Type B pancreatic cell (in vitro differentiated cells): ENCODE results near the gene NEU2. TPM values are rescaled to one million over a fixed set of nuclear protein-coding genes. Genes with fewer than 3 reads are reported as not detected.

Experiments used
- DNase-seq: peaks from one replicate; pipeline ENCODE4 v3.0.0; 2021; ENCODE audit warnings: mixed read lengths; ENCODE audit not compliant: unreplicated experiment; ENCODE audit errors: extremely low spot score
- H3K27ac Mint-ChIP-seq: 2 replicates; pipeline ENCODE4 v1.8.0; 2021; ENCODE audit warnings: mild to moderate bottlenecking, mixed read lengths
- H3K27me3 Mint-ChIP-seq: 2 replicates; pipeline ENCODE4 v1.8.0; 2021; ENCODE audit warnings: mixed read lengths
- H3K36me3 Mint-ChIP-seq: 2 replicates; pipeline ENCODE4 v1.8.0; 2021; ENCODE audit warnings: mixed read lengths
- H3K4me1 Mint-ChIP-seq: one replicate; pipeline ENCODE4 v1.8.0; 2021; ENCODE audit warnings: mixed read lengths; ENCODE audit not compliant: unreplicated experiment
- H3K4me3 Mint-ChIP-seq: 2 replicates; pipeline ENCODE4 v1.8.0; 2021; ENCODE audit warnings: mild to moderate bottlenecking, mixed read lengths
- H3K9me3 Mint-ChIP-seq: 2 replicates; pipeline ENCODE4 v1.8.0; 2021; ENCODE audit warnings: mixed read lengths
- total RNA-seq: library from RNA; stranded (reverse); gene quantifications from 2 replicates; pipeline ENCODE4 v1.2.1, GENCODE V29; 2021; ENCODE audit warnings: low replicate concordance
- TF ChIP-seq, protein P1 (sequence below): fragments of 200-600 bp; sonication (generic); conservative IDR thresholded peaks from 2 replicates; pipeline ENCODE4 v1.5.0; 2021; ENCODE audit warnings: antibody characterized with exemption, mild to moderate bottlenecking

Gene NEU2
- total RNA-seq, 1 donor from 2014 or later: not detected

DNA sequence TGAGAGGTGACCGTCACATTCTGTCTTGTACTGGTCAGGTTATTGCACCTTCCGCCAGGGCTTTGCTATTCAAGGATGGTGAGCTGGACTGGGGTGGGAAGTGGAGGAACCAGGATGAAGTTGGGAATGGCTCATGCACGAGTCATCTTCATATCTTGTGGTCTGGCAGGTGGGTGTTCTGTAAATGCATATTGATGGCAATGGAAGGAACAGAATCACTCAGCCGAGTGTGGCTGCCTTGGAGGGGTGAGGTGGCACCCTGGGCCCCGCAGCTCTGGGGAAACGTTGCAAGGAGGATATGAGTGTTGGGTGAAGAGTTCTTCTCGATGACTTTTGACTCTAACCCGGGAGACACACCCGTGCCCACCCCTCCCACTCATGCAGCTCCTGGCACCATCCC lies 1.2 kb downstream of the NEU2 start:
- Mint-ChIP-seq H3K9me3 (no peaks in the 10 kb centered on the region), H3K4me1 (peaks cover 6% of the 10 kb centered on the region), H3K36me3 (no peaks in the 10 kb centered on the region), H3K4me3 (no peak overlapping the region), H3K27ac (no peak overlapping the region), H3K27me3 (no peaks in the 10 kb centered on the region)
- TF ChIP-seq, protein P1, sequence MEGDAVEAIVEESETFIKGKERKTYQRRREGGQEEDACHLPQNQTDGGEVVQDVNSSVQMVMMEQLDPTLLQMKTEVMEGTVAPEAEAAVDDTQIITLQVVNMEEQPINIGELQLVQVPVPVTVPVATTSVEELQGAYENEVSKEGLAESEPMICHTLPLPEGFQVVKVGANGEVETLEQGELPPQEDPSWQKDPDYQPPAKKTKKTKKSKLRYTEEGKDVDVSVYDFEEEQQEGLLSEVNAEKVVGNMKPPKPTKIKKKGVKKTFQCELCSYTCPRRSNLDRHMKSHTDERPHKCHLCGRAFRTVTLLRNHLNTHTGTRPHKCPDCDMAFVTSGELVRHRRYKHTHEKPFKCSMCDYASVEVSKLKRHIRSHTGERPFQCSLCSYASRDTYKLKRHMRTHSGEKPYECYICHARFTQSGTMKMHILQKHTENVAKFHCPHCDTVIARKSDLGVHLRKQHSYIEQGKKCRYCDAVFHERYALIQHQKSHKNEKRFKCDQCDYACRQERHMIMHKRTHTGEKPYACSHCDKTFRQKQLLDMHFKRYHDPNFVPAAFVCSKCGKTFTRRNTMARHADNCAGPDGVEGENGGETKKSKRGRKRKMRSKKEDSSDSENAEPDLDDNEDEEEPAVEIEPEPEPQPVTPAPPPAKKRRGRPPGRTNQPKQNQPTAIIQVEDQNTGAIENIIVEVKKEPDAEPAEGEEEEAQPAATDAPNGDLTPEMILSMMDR: no peak
- DNase-seq: no peak

DNA sequence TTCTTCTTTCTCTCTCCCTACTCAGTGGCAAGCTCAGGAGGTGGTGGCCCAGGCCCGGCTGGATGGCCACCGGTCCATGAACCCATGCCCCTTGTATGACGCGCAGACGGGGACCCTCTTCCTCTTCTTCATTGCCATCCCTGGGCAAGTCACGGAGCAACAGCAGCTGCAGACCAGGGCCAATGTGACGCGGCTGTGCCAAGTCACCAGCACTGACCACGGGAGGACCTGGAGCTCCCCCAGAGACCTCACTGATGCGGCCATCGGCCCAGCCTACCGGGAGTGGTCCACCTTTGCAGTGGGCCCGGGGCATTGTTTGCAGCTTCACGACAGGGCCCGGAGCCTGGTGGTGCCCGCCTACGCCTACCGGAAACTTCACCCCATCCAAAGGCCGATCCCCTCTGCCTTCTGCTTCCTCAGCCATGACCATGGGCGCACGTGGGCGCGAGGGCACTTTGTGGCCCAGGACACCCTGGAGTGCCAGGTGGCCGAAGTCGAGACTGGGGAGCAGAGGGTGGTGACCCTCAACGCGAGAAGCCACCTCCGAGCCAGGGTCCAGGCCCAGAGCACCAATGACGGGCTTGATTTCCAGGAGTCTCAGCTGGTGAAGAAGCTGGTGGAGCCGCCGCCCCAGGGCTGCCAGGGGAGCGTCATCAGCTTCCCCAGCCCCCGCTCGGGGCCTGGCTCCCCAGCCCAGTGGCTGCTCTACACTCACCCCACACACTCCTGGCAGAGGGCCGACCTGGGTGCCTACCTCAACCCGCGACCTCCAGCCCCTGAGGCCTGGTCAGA lies 1.8 kb downstream of the NEU2 start:
- no peak overlapping the region for H3K27ac Mint-ChIP-seq
- TF ChIP-seq, protein P1: no peak

DNA sequence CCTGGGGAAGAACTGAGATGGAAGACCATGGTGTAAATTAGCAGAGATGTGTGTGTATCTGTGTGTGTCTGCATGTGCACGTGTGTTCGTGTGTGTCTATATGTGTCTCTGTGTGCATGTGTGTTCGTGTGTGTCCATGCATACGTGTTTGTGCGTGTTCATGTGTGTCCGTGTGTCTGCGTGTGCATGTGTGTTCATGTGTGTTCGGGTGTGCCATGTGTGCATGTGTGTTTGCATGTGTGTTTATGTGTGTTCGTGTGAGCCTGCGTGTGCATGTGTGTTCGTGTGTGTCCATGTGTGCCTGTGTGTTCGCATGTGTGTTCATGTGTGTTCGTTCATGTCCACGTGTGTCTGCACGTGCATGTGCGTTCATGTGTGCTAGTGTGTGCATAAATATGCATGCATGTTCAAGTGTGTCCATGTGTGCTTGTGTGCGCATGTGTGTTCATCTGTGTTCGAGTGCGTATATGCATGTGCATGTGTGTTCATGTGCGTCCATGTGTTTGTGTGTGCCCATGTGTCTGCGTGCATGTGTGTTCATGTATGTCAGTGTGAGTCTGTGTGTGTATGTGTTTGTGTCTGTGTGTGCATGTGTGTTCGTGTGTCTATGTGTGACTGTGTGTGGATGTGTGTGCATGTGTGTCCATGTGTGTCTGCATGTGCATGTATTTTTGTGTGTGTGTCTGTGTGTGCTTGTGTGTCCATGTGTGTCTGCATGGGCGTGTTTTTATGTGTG lies 3.1 kb downstream of the NEU2 start:
- no peak overlapping the region for H3K27ac Mint-ChIP-seq
- no peaks in the 10 kb centered on the region for H3K36me3 Mint-ChIP-seq
- TF ChIP-seq, protein P1: no peak
- no peak overlapping the region for H3K4me3 Mint-ChIP-seq
- H3K4me1 Mint-ChIP-seq: peaks cover 6% of the 10 kb centered on the region
- no peak for DNase-seq
- H3K27me3 Mint-ChIP-seq: no peaks in the 10 kb centered on the region
- no peaks in the 10 kb centered on the region for H3K9me3 Mint-ChIP-seq

More for the DNA sequence above, 1.8 kb downstream of the NEU2 start:
- Mint-ChIP-seq H3K4me3 (no peak overlapping the region), H3K27me3 (no peaks in the 10 kb centered on the region), H3K9me3 (no peaks in the 10 kb centered on the region), H3K4me1 (peaks cover 6% of the 10 kb centered on the region), H3K36me3 (no peaks in the 10 kb centered on the region)
- DNase-seq: no peak

DNA sequence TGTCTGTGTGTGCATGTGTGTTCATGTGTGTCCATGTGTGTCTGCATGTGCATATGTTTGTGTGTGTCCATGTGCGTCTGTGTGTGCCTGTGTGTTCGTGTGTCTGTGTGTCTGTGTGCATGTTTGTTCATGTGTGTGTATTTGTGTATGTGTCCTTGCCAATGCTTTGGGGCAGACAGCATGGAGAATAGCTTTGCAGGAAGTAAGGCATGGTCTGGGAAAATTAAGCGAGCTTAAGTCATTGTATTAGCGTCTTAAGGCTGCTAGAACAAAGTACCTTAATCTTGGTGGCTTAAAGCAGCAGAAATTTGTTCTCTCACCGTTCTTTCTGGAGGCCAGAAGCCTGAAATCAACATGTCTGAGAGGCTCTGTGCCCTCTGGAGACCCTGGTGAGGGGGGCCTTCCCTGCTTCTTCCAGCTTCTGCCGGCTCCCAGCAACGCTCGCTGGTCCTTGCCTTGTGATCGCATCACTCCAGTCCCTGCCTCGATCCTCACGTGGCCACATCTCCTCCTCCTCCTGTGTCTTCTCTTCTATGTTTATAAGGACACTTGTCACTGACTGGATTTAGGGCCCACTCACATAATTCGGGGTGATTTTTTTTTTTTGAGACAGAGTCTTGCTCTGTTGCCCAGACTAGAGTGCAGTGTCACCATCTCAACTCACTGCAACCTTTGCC lies 3.8 kb downstream of the NEU2 start:
- no peaks in the 10 kb centered on the region for H3K27me3 Mint-ChIP-seq

DNA sequence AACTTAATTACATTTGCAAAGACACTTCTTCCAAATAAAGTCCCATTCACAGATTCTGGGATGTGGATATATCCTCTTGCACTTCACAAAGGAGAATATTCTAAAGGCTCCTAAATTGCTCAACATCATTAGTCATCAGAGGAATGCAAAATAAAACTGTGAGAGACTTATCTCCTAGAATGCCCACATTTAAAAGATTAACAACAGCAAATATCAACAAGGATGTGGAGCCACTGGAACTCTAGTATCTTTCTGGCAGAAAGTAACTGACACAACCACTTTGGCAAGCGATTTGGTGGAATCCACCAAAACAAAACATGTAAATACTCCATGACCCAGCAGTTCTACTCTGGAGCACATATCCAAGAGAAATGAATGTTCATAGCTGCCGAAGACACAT lies 4.6 kb downstream of the NEU2 start:
- Mint-ChIP-seq H3K27ac (no peak overlapping the region), H3K4me3 (no peak overlapping the region), H3K4me1 (no peaks in the 10 kb centered on the region), H3K9me3 (no peaks in the 10 kb centered on the region), H3K36me3 (no peaks in the 10 kb centered on the region), H3K27me3 (no peaks in the 10 kb centered on the region)
- DNase-seq: no peak
- TF ChIP-seq, protein P1: no peak

More for the DNA sequence above, 3.8 kb downstream of the NEU2 start:
- Mint-ChIP-seq H3K27ac (no peak overlapping the region), H3K36me3 (no peaks in the 10 kb centered on the region), H3K4me3 (no peak overlapping the region), H3K9me3 (no peaks in the 10 kb centered on the region), H3K4me1 (peaks cover 1% of the 10 kb centered on the region)
- DNase-seq: no peak
- TF ChIP-seq, protein P1: no peak
